HG02623 (cell line): ENCODE data around the gene DCTN2.
"Not testable (repeated sequence)": the region's sequence is repeated elsewhere in the genome, so short reads cannot be mapped to it uniquely, and the experiment has no call there.

Experiments
- ATAC-seq: cut with Tn5 transposase; IDR thresholded peaks from one replicate; pipeline ENCODE4 v1.9.1; 2021; ENCODE audit warnings: moderate library complexity; ENCODE audit not compliant: unreplicated experiment

Gene DCTN2

GRCh38 chr12:57529831-57530230 lies 17.2 kb downstream of the DCTN2 start:
- no peak for ATAC-seq

GRCh38 chr12:57528831-57529555 lies 18.0 kb downstream of the DCTN2 start:
- no peak for ATAC-seq

- no peak for ATAC-seq
These were observed 18.8 kb downstream of the DCTN2 start for GRCh38 chr12:57528176-57528575.

GRCh38 chr12:57527184-57527583 lies 19.8 kb downstream of the DCTN2 start:
- ATAC-seq: no peak

- no peak for ATAC-seq
These were observed 20.4 kb downstream of the DCTN2 start for GRCh38 chr12:57526477-57527126.

GRCh38 chr12:57525615-57526383 lies 21.2 kb downstream of the DCTN2 start:
- ATAC-seq: no peak

- no peak for ATAC-seq
These were observed 22.0 kb downstream of the DCTN2 start for GRCh38 chr12:57524814-57525614.

- no peak for ATAC-seq
These were observed 23.0 kb downstream of the DCTN2 start for GRCh38 chr12:57523706-57524614.

- no peak for ATAC-seq
These were observed 23.9 kb downstream of the DCTN2 start for GRCh38 chr12:57522887-57523705.

GRCh38 chr12:57522011-57522886 lies 24.7 kb downstream of the DCTN2 start, which contains the start of gene MBD6:
TSS of gene MBD6 (plus strand) at chr12:57522824. CDS start at chr12:57524304, 1,480 bp downstream.
- ATAC-seq: peak; percentile 35

- no peak for ATAC-seq
These were observed 25.4 kb downstream of the DCTN2 start for GRCh38 chr12:57521525-57522010.

GRCh38 chr12:57520053-57520818 lies 26.8 kb downstream of the DCTN2 start, which contains the start of gene DDIT3:
TSS of gene DDIT3 (minus strand) at chr12:57520514. CDS start at chr12:57517406, 3,108 bp downstream.
- peak; percentile 60 for ATAC-seq

GRCh38 chr12:57519796-57520052 lies 27.3 kb downstream of the DCTN2 start:
- ATAC-seq: no peak

- ATAC-seq: no peak
These were observed 27.8 kb downstream of the DCTN2 start for GRCh38 chr12:57518920-57519795.

- ATAC-seq: no peak
These were observed 28.6 kb downstream of the DCTN2 start for GRCh38 chr12:57518176-57518919.

GRCh38 chr12:57517718-57518117 lies 29.3 kb downstream of the DCTN2 start:
- not testable (repeated sequence) for ATAC-seq
